GM10266 (cell line): ENCODE results near the gene KRT86.

ENCODE experiments used
- DNase-seq: peaks from one replicate; pipeline ENCODE4 v3.0.0; 2012; ENCODE audit errors: extremely low spot score
- TF ChIP-seq, protein P1 (sequence below): IDR thresholded peaks from 2 replicates; pipeline ENCODE4 v1.5.1; 2012; ENCODE audit warnings: mild to moderate bottlenecking, low read depth; ENCODE audit not compliant: control insufficient read depth, insufficient read depth; ENCODE audit errors: missing control alignments

The KRT86 gene

DNA sequence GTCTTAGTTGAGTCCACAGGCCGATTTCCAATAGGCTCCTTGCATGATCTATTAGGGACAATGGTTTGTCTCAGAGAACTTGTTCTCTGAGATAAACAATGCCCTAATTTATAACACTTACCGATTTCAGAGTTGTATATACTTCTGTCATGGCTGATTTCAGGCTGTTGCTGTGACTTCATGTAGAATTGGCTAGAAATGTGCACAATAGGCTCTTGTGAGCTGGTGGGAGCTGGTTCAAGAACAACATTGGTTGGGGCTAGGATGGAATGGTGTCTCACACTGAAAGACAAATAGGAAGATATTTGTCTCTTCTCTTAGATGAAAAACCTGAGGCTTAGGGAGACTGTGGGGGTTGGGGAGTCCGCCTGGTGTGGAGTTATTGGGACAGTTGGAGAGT is 6.7 kb upstream of the KRT86 start:
- no peak for DNase-seq
- TF ChIP-seq, protein P1, sequence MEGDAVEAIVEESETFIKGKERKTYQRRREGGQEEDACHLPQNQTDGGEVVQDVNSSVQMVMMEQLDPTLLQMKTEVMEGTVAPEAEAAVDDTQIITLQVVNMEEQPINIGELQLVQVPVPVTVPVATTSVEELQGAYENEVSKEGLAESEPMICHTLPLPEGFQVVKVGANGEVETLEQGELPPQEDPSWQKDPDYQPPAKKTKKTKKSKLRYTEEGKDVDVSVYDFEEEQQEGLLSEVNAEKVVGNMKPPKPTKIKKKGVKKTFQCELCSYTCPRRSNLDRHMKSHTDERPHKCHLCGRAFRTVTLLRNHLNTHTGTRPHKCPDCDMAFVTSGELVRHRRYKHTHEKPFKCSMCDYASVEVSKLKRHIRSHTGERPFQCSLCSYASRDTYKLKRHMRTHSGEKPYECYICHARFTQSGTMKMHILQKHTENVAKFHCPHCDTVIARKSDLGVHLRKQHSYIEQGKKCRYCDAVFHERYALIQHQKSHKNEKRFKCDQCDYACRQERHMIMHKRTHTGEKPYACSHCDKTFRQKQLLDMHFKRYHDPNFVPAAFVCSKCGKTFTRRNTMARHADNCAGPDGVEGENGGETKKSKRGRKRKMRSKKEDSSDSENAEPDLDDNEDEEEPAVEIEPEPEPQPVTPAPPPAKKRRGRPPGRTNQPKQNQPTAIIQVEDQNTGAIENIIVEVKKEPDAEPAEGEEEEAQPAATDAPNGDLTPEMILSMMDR, result no peak

DNA sequence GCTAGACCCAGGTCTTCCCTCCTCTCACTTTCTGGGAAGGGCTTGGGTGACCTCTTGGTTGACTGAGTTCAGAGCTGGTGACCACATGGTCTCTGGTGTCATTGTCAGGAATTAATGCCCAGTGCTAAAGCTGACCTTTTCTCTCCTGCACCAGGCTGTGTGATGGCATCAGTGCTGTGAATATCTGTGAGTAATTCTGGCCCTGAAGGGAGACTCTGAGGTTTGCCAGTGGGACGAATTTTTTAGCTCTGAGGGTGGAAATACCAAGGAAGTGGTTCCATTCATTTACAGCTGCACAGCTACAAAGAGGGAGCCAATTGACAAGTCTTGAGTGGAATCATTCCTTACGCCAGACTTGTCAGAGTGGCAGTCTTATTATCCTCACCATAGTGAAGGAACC is 6.2 kb upstream of the KRT86 start:
- TF ChIP-seq, protein P1, result no peak
- DNase-seq, result no peak

DNA sequence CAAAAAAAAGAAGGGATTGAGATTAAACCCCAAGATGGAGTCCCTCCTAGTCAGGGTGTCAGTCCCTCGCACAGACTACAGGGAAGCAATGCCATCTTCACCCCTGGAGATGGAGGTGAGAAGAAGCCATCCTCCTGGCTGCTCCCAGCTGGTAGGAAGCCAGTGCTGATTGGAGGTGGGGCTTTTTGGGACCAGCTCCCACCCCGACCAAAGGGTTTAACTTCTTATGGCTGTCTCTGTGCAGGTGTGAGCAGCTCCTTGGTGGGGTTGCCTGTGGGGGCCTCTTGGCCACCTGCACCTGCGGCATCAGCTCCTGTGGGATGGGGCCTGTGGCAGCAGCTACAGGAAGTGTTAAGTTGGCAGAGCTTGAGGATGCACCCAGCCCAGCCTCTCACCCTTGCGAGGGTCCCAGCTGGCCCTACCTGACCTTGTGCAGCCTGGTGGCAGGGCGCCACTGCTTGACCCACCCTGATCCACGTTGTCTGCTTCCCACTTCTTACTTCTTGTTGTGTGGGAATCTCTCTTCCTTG is 3.8 kb upstream of the KRT86 start:
- TF ChIP-seq, protein P1, result no peak
- DNase-seq, result no peak

DNA sequence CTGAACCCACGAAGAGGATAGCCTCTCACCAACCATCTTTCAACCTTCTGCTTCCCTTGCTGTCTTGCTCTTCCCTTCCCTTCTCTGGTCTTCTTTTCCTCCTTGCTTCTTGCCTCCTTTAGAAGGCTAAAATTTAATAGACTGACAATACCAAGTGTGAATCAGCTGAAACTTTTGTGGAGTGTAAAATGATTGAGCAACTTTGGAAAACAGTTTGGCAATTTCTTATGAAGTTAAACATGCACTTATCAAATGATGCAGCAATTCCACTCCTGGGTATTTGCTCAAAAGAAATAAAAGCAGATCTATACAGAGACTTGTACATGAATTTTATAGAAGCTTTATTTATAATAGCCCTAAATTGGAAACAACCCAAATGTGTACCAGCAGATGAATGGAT is 3.3 kb upstream of the KRT86 start:
- TF ChIP-seq, protein P1, result no peak

DNA sequence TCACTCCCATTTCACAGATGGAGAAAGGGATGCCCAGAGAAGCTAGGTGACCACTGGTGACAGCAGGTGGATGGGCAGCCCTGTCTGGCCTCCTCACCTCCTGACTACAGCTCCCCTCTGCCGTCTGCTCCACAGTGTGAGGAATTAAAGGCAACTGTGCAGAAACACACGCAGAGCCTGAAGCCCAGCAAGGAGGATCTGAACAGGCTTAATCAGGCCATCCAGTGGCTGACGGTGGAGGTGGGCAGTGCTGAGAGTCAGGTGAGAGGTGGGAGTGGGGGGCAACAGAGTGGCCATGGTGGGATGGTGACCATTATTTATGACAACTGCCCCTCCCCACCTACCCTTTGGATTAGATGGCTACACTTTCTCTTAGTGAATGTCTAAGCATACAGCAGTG is 1.2 kb downstream of the KRT86 start:
- no peak for DNase-seq
- TF ChIP-seq, protein P1, result no peak

More for the DNA sequence above, 3.3 kb upstream of the KRT86 start:
- no peak for DNase-seq

DNA sequence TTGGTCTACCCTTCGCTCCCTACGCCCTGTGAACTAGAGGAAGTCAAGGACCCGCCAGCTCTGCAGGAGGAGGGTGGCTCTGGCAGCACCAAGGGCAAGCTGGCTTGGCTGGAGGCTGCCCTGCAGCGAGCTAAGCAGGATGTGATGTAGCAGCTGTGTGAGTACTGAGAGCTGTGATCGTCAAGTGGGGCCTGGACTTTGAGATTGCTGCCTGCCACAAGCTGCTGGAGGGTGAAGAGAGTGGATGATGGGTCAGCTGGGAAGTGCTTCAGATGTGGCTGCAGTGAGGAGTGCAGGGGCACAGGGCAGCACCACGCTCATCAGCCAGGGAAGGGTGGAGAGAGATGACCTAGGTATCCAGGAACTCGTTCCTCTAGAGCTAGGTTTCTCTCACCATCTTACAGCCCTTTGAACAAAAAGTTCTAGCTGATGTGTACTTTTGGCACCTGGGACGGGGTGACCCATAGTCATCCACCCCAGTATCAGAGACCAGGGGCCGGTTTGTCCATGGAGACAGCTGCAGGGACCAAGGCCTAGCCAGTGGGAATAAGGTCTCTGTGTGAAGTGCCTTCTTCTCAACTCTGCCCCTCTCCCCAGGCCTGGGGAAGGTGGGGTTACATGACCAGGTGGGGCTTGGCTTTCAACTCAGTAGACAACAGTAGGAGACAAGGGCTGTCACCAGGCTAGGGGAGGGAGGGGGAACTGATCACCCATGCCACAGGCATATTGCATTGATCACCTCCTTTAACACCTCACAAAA is 3.2 kb downstream of the KRT86 start:
- TF ChIP-seq, protein P1, result no peak
- DNase-seq, result no peak

DNA sequence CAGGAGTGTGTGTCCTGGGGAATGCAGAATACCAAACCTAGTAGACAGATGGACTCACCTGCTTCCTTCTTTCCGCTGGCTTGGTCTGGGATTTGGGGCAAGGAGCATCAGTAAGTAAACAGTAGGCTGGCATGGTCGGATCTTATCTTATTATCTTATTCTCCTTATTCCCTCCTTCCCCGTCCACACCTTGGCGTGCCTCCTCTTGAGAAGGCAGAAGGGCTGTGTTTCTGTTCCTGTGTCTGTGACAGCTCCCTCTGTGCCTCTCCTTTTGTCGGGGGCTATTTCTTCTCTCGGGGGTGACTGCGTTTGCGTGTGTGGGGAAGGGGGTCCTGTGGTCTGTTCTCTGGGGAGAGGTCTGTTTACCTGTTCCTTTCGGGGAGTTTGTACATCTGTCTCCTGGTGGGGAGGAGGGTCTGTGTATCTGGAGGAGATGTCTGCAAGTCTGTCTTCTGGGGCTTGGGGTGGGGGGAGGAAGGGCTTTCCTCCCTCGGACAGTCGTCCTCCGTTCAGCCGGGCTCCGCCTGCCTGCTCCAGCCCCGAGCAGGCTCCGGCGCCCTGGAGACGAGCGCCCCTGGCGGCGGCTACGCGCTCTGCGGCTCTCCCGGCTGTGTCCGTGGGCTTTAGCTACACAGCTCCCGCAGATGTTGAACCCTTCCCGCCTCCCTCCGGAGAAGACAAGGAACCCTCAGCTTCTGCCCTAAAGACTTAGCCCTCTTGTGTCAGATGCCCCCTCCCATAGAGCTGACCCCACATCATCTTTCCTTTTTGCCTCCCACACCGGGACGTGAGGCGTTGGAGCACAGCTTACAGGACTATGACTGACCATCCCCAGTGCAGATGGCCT is 4.4 kb downstream of the KRT86 start:
- DNase-seq, result peak; percentile 87

More for the DNA sequence above, 4.4 kb downstream of the KRT86 start:
- TF ChIP-seq, protein P1, result peak; percentile 99
